H1 (cell line): Measurements from ENCODE around the gene SOX1. TPM values are rescaled to one million over a fixed set of nuclear protein-coding genes. Genes with fewer than 3 reads are reported as not detected.

Source experiments
- CTCF ChIA-PET: fragments of 300-600 bp; sonication (Branson Sonifier 250); formaldehyde crosslinking; loops from one replicate; lab custom pipeline; 2021; ENCODE audit not compliant: partially characterized antibody; lab: Charles Lee
- POLR2A ChIA-PET: fragments of 300-600 bp; sonication (Branson Sonifier 250); formaldehyde crosslinking; loops from one replicate; lab custom pipeline; 2021; ENCODE audit warnings: inconsistent platforms; ENCODE audit not compliant: partially characterized antibody; lab: Charles Lee
- DNase-seq, 2 experiments: peaks; one replicate each; pipeline versions ENCODE4 v3.0.0 to v3.0.0-alpha.2; 2010 to 2022; ENCODE audit warnings: low spot score in 2 of 2, low read depth in 1 of 2, mixed read lengths in 1 of 2
- FAIRE-seq: peaks from 2 replicates; lab custom pipeline; 2011; peaks lifted over from hg19 to GRCh38; lab: Jason Lieb, UNC
- H2AFZ ChIP-seq: 2 replicates; pipeline ENCODE4 v1.8.1; 2012; ENCODE audit warnings: low read length, inconsistent platforms
- H2AK5ac ChIP-seq: 2 replicates; pipeline ENCODE4 v1.6.1; 2013; ENCODE audit warnings: low read depth, low read length
- H2BK120ac ChIP-seq: replicated peaks from 2 replicates; pipeline ENCODE3; 2013; ENCODE audit warnings: low read depth, low read length, inconsistent platforms
- H2BK12ac ChIP-seq: 2 replicates; pipeline ENCODE4 v1.6.1; 2013; ENCODE audit warnings: low read depth, low read length
- H2BK15ac ChIP-seq: 2 replicates; pipeline ENCODE4 v1.6.1; 2013; ENCODE audit warnings: low read length
- H2BK20ac ChIP-seq: 2 replicates; pipeline ENCODE4 v1.6.1; 2013; ENCODE audit warnings: low read length
- H2BK5ac ChIP-seq: 2 replicates; pipeline ENCODE4 v1.6.1; 2013; ENCODE audit warnings: low read depth, low read length
- H3K14ac ChIP-seq: 2 replicates; pipeline ENCODE4 v1.6.1; 2013; ENCODE audit warnings: inconsistent platforms; ENCODE audit not compliant: insufficient read length
- H3K18ac ChIP-seq: 2 replicates; pipeline ENCODE4 v1.6.1; 2013; ENCODE audit warnings: low read length; ENCODE audit errors: extremely low read depth
- H3K23ac ChIP-seq: 2 replicates; pipeline ENCODE4 v1.6.1; 2013; ENCODE audit warnings: inconsistent platforms; ENCODE audit not compliant: insufficient read length
- H3K23me2 ChIP-seq: 2 replicates; pipeline ENCODE4 v1.6.1; 2013; ENCODE audit warnings: low read depth, low read length
- H3K27ac ChIP-seq: 2 replicates; pipeline ENCODE4 v1.6.1; 2011; ENCODE audit warnings: low read depth, low read length, inconsistent platforms
- H3K27me3 ChIP-seq, 4 experiments: replicated peaks in 1 of 4; 1 replicate in 1 of 4; 2 replicates in 3 of 4; pipeline versions ENCODE4 v1.6.1 to v1.8.1; 2011 to 2013; ENCODE audit warnings: low read length in 3 of 4, mild to moderate bottlenecking in 3 of 4, inconsistent platforms in 2 of 4, mixed read lengths in 2 of 4, moderate library complexity in 1 of 4; ENCODE audit not compliant: control insufficient read depth in 3 of 4, insufficient read depth in 3 of 4; ENCODE audit errors: extremely low read depth in 1 of 4
- H3K36me3 ChIP-seq, 4 experiments: 2 replicates each; pipeline versions ENCODE4 v1.6.1 to v1.8.1; 2011 to 2013; ENCODE audit warnings: mild to moderate bottlenecking in 4 of 4, low read length in 3 of 4, moderate library complexity in 2 of 4, control low read depth in 1 of 4, inconsistent platforms in 1 of 4; ENCODE audit not compliant: insufficient read depth in 4 of 4, control insufficient read depth in 2 of 4
- H3K4ac ChIP-seq: replicated peaks from 2 replicates; pipeline ENCODE3; 2013; ENCODE audit warnings: low read length, low read depth, mixed read lengths, inconsistent platforms; ENCODE audit not compliant: insufficient read length
- H3K4me1 ChIP-seq, 4 experiments: replicated peaks in 1 of 4; 1 replicate in 1 of 4; 2 replicates in 3 of 4; pipeline versions ENCODE4 v1.6.1 to v1.8.1; 2011 to 2013; ENCODE audit warnings: low read length in 3 of 4, inconsistent platforms in 2 of 4, mixed read lengths in 1 of 4; ENCODE audit not compliant: insufficient read depth in 4 of 4, control insufficient read depth in 3 of 4
- H3K4me2 ChIP-seq, 2 experiments: 2 replicates each; pipeline versions ENCODE4 v1.6.1 to v1.8.1; 2011 to 2013; ENCODE audit warnings: low read depth in 2 of 2, low read length in 2 of 2, control low read depth in 1 of 2, inconsistent platforms in 1 of 2, mild to moderate bottlenecking in 1 of 2; ENCODE audit not compliant: insufficient read depth in 1 of 2
- H3K4me3 ChIP-seq, 4 experiments: fragments of 200-600, 300-600 bp in 1 of 4; sonication (generic), shearing (Covaris generic), sonication (Bioruptor Twin) in 1 of 4; 2 replicates each; pipeline versions ENCODE4 v1.5.1 to v1.8.1; 2011 to 2016; ENCODE audit warnings: low read length in 4 of 4, low read depth in 3 of 4, control low read depth in 2 of 4, inconsistent platforms in 2 of 4, mild to moderate bottlenecking in 2 of 4, mixed read lengths in 1 of 4, moderate library complexity in 1 of 4; ENCODE audit not compliant: insufficient read depth in 2 of 4; ENCODE audit errors: extremely low read depth in 1 of 4
- H3K56ac ChIP-seq: replicated peaks from 2 replicates; pipeline ENCODE3; 2013; ENCODE audit warnings: low read depth, mild to moderate bottlenecking, mixed read lengths, low read length, inconsistent platforms; ENCODE audit not compliant: insufficient read length
- H3K79me1 ChIP-seq: 2 replicates; pipeline ENCODE4 v1.6.1; 2013; ENCODE audit warnings: low read depth, low read length, control low read depth
- H3K79me2 ChIP-seq, 2 experiments: 2 replicates each; pipeline versions ENCODE4 v1.6.1 to v1.8.1; 2012 to 2013; ENCODE audit warnings: low read length in 2 of 2, mild to moderate bottlenecking in 2 of 2, inconsistent platforms in 1 of 2; ENCODE audit not compliant: insufficient read depth in 2 of 2, control insufficient read depth in 1 of 2
- H3K9ac ChIP-seq, 4 experiments: replicated peaks in 1 of 4; 1 replicate in 1 of 4; 2 replicates in 3 of 4; pipeline versions ENCODE4 v1.6.1 to v1.8.1; 2011 to 2013; ENCODE audit warnings: low read depth in 3 of 4, low read length in 3 of 4, control low read depth in 2 of 4, mild to moderate bottlenecking in 2 of 4, moderate library complexity in 2 of 4, inconsistent platforms in 1 of 4; ENCODE audit errors: extremely low read depth in 1 of 4
- H3K9me3 ChIP-seq, 2 experiments: 2 replicates each; pipeline versions ENCODE4 v1.6.1 to v1.8.1; 2012 to 2013; ENCODE audit warnings: mild to moderate bottlenecking in 2 of 2, moderate library complexity in 2 of 2, control low read depth in 1 of 2, inconsistent platforms in 1 of 2, low read depth in 1 of 2, low read length in 1 of 2, mixed read lengths in 1 of 2; ENCODE audit not compliant: insufficient read depth in 2 of 2
- H4K20me1 ChIP-seq, 2 experiments: replicated peaks in 1 of 2; 2 replicates each; pipeline versions ENCODE3 to v1.8.1; 2011 to 2013; ENCODE audit warnings: inconsistent platforms in 2 of 2, low read length in 2 of 2, mild to moderate bottlenecking in 1 of 2; ENCODE audit not compliant: insufficient read depth in 2 of 2, control insufficient read depth in 1 of 2
- H4K5ac ChIP-seq: 2 replicates; pipeline ENCODE4 v1.6.1; 2013; ENCODE audit warnings: low read length, low read depth, mixed read lengths, inconsistent platforms; ENCODE audit not compliant: insufficient read length
- H4K8ac ChIP-seq: 2 replicates; pipeline ENCODE4 v1.8.0; 2013; ENCODE audit warnings: mild to moderate bottlenecking, moderate library complexity, low read length, inconsistent platforms; ENCODE audit not compliant: insufficient read depth; ENCODE audit errors: extremely low read depth
- H4K91ac ChIP-seq: replicated peaks from 2 replicates; pipeline ENCODE3; 2013; ENCODE audit warnings: low read length, mixed read lengths, inconsistent platforms; ENCODE audit not compliant: insufficient read length
- CBX5 ChIP-seq: fragments of 300-800, 300-1000 bp; sonication (generic); IDR thresholded peaks from 2 replicates; pipeline ENCODE4 v1.7.1; 2016; ENCODE audit warnings: antibody characterized with exemption, low read length, low read depth
- CEBPB ChIP-seq: IDR thresholded peaks from 2 replicates; pipeline ENCODE4 v1.6.1; 2012; ENCODE audit warnings: low read depth, low read length
- HDAC2 ChIP-seq, 2 experiments: fragments of 300-600 bp in 1 of 2; sonication (generic) in 1 of 2; IDR thresholded peaks; 2 replicates each; pipeline ENCODE4 v1.6.1; 2011 to 2012; ENCODE audit warnings: low read depth in 2 of 2, low read length in 2 of 2, mild to moderate bottlenecking in 2 of 2, moderate library complexity in 2 of 2, borderline replicate concordance in 1 of 2, inconsistent platforms in 1 of 2
- JUN ChIP-seq: IDR thresholded peaks from 2 replicates; pipeline ENCODE4 v1.6.1; 2011; ENCODE audit warnings: low read depth, mild to moderate bottlenecking, improper control_type of control experiment, low read length
- KDM4A ChIP-seq: IDR thresholded peaks from one replicate; pipeline ENCODE4 v1.7.1; 2012; ENCODE audit warnings: low read depth, mild to moderate bottlenecking, moderate library complexity, low read length, inconsistent platforms; ENCODE audit not compliant: severe bottlenecking
- RNF2 ChIP-seq: fragments of 200-900, 300-1000 bp; sonication (generic); IDR thresholded peaks from 2 replicates; pipeline ENCODE4 v1.7.1; 2016; ENCODE audit warnings: borderline replicate concordance, low read depth, mild to moderate bottlenecking, antibody characterized with exemption, low read length; ENCODE audit not compliant: poor library complexity, severe bottlenecking; ENCODE audit errors: missing control alignments
- TEAD4 ChIP-seq: IDR thresholded peaks from 2 replicates; pipeline ENCODE4 v1.6.1; 2012; ENCODE audit warnings: low read depth, low read length, inconsistent platforms, mixed read lengths
- YY1 ChIP-seq: IDR thresholded peaks from 2 replicates; pipeline ENCODE4 v1.6.1; 2011; ENCODE audit warnings: low read depth, mild to moderate bottlenecking, low read length
- WGBS, 2 experiments: shearing (Covaris generic) in 1 of 2; methylation state at CpG; one replicate each; pipeline versions ENCODE4 v1.1.6 to v1.1.7; 2013 to 2015; ENCODE audit warnings: low lambda C conversion rate in 2 of 2, mixed read lengths in 2 of 2, inconsistent platforms in 1 of 2, low coverage in 1 of 2, missing lambda C conversion rate in 1 of 2; ENCODE audit not compliant: insufficient replicate concordance in 2 of 2, insufficient coverage in 1 of 2, insufficient read length in 1 of 2; ENCODE audit errors: extremely low coverage in 1 of 2, missing lambda C conversion rate in 1 of 2; 5-methylcytosine and 5-hydroxymethylcytosine counted together
- polyA plus RNA-seq, 7 experiments: library from polyadenylated mRNA; depleted of rRNA in 3 of 7; stranded (reverse) in 5 of 7; unstranded in 2 of 7; fragments of >200 nt in 5 of 7; fragments of 200-250 nt in 2 of 7; gene quantifications; 1 replicate in 5 of 7; 2 replicates in 1 of 7; 4 replicates in 1 of 7; pipeline versions ENCODE4 v1.2.1 to v1.2.3, GENCODE V29; 2011 to 2013; ENCODE audit warnings: missing spikeins in 2 of 7, mixed read lengths in 2 of 7
- total RNA-seq: library from RNA; stranded (reverse); fragmentation: NEBNext Ultra II Directional; extraction: Animal tissue kit (Norgen Biotek cat#: 25700); gene quantifications from 2 replicates; pipeline ENCODE4 v1.2.1, GENCODE V29; 2021
- TF ChIP-seq, protein P1 (sequence below): IDR thresholded peaks from 2 replicates; pipeline ENCODE4 v1.6.1; 2011; ENCODE audit warnings: low read length, improper control_type of control experiment
- TF ChIP-seq, protein P2 (sequence below): IDR thresholded peaks from 2 replicates; pipeline ENCODE4 v1.6.1; 2012; ENCODE audit warnings: inconsistent platforms

Gene SOX1
- total and polyA plus RNA-seq, 2 of the 8 experiments (the other 6 are each of a cell fraction or from before 2014, with no cell fraction given): 0.03 to 0.09 TPM

DNA sequence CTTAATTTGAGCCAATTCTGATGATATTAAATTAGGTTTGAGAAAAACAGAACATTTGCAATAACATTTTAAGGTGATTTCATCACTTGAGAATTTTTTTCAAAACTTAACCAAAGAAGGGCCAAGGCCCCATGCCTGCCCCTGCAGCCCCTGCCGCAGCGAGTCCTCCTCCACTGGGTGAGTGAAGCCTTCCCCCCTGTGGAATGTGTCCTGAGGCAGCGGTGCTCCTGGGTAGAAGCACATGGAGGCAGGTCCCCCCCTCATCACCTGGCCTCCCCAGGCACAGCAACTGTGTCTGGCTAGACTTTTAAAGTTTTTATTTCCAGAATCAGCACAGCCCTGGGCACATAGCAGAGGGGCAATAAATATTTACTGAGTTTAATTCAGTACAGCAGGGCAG lies 10.8 kb downstream of the SOX1 start:
- Histone ChIP-seq H2AK5ac (no peak overlapping the region), H3K23me2 (peaks cover 19% of the 10 kb centered on the region), H3K56ac (no peak overlapping the region), H3K4me3 (peak overlapping the region in 1 of 4 experiments; percentile 11; a peak in 1 of 8 replicates), H3K27ac (no peak overlapping the region), H3K18ac (peak overlapping the region; percentile 81; the same call in 1 of the 2 replicates), H3K79me2 (no peaks in the 10 kb centered on the region), H3K27me3 (peaks cover 18 to 47% (median 43%) of the 10 kb centered on the region in 4 experiments), H4K5ac (no peak overlapping the region), H2BK15ac (no peak overlapping the region), H4K8ac (peak overlapping the region; percentile 59; the same call in 1 of the 2 replicates), H3K4ac (no peak overlapping the region), H2BK120ac (peak overlapping the region; percentile 98), H3K4me1 (peaks cover 12 to 29% (median 17%) of the 10 kb centered on the region in 4 experiments), H3K4me2 (peak overlapping the region; percentile 48 to 86; a peak in 2 of 4 replicates), H3K23ac (no peak overlapping the region), H2BK12ac (peak overlapping the region; percentile 100), H3K79me1 (peaks cover 2% of the 10 kb centered on the region; the same call in 1 of the 2 replicates), H2AFZ (no peak overlapping the region), H2BK5ac (no peak overlapping the region), H3K36me3 (no peaks in the 10 kb centered on the region; a peak in 1 of 8 replicates), H3K9me3 (no peaks in the 10 kb centered on the region), H4K20me1 (peaks cover 0 to 11% of the 10 kb centered on the region in 2 experiments), H3K14ac (no peak overlapping the region), H2BK20ac (0 out of 2 replicates have a peak overlapping the region, but pooled peaks have one; percentile 73), H3K9ac (no peak overlapping the region), H4K91ac (peak overlapping the region; percentile 78)
- DNase-seq: no peak
- POLR2A ChIA-PET: no interaction called here
- 27% methylated on average over 3 of the region's 3 CpGs; no CpG with 5 or more reads in 1 of the 2 experiments for WGBS, 2 experiments
- no peak for FAIRE-seq
- CTCF ChIA-PET: interaction anchor here (0.6 to 1.7 kb wide), 4 partner anchors 81 to 366 kb away, joined by 3 to 9 read pairs (median 3); no protein-coding TSS in a partner anchor
- TF ChIP-seq, protein P1, sequence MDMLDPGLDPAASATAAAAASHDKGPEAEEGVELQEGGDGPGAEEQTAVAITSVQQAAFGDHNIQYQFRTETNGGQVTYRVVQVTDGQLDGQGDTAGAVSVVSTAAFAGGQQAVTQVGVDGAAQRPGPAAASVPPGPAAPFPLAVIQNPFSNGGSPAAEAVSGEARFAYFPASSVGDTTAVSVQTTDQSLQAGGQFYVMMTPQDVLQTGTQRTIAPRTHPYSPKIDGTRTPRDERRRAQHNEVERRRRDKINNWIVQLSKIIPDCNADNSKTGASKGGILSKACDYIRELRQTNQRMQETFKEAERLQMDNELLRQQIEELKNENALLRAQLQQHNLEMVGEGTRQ: no peak
- TF ChIP-seq KDM4A (no peak), JUN (no peak), YY1 (no peak), TEAD4 (peak; percentile 53; the same call in 1 of the 2 replicates), RNF2 (peak; percentile 0), HDAC2 (IDR thresholded peaks at IDR 0.05; ENCODE audit: borderline replicate concordance in 1 of 2, low read depth in 2 of 2, low read length in 2 of 2) (no peak), CEBPB (no peak), CBX5 (no peak)
- TF ChIP-seq, protein P2, sequence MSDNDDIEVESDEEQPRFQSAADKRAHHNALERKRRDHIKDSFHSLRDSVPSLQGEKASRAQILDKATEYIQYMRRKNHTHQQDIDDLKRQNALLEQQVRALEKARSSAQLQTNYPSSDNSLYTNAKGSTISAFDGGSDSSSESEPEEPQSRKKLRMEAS: peak; percentile 38; the same call in 1 of the 2 replicates
